HEK293 (cell line): ENCODE data around the gene MEMO1.

Experiments used
- CTCF ChIA-PET: fragments of 350-600 bp; formaldehyde crosslinking; extraction: SDS; loops from one replicate; lab custom pipeline; 2021; ENCODE audit warnings: antibody characterized with exemption; lab: Yijun Ruan, JAX
- POLR2A ChIA-PET: fragments of 300-600 bp; formaldehyde crosslinking; extraction: SDS; loops from one replicate; lab custom pipeline; 2020; ENCODE audit warnings: antibody characterized with exemption, inconsistent platforms; lab: Yijun Ruan, JAX
- H3K27ac ChIP-seq: fragments of 200-500 bp; sonication (Bioruptor generic); 2 replicates; pipeline ENCODE4 v1.5.1; 2014; ENCODE audit warnings: low read depth, low read length, control low read depth, inconsistent platforms; ENCODE audit errors: extremely low read depth
- H3K36me3 ChIP-seq, 2 experiments: fragments of 200-500 bp in 1 of 2; sonication (Bioruptor generic) in 1 of 2; 1 replicate in 1 of 2; 2 replicates in 1 of 2; pipeline ENCODE4 v1.5.1; 2014 to 2017; ENCODE audit warnings: inconsistent platforms in 2 of 2, low read length in 2 of 2; ENCODE audit not compliant: control insufficient read depth in 2 of 2, insufficient read depth in 1 of 2
- H3K4me1 ChIP-seq: fragments of 200-500 bp; sonication (Bioruptor generic); 2 replicates; pipeline ENCODE4 v1.5.1; 2014; ENCODE audit warnings: mild to moderate bottlenecking, low read length, inconsistent platforms; ENCODE audit not compliant: control insufficient read depth, insufficient read depth
- H3K4me3 ChIP-seq: 2 replicates; pipeline ENCODE4 v1.5.1; 2011; ENCODE audit warnings: low read depth, mild to moderate bottlenecking, control low read depth, low read length, moderate library complexity
- H3K9me3 ChIP-seq: fragments of 200-500 bp; sonication (Bioruptor generic); 2 replicates; pipeline ENCODE4 v1.5.1; 2014; ENCODE audit warnings: low read depth, low read length, inconsistent platforms; ENCODE audit not compliant: control insufficient read depth, insufficient read depth
- EGR2 ChIP-seq: fragments of 450-650 bp; formaldehyde crosslinking; IDR thresholded peaks from 2 replicates; pipeline ENCODE4 v1.5.1; 2016; ENCODE audit warnings: low read depth, missing biosample characterization, missing genetic modification characterization
- HOXD13 ChIP-seq: sonication (generic); formaldehyde crosslinking; IDR thresholded peaks from 2 replicates; pipeline ENCODE4 v1.8.0; 2022; ENCODE audit warnings: missing genetic modification reagents, borderline replicate concordance
- OSR2 ChIP-seq: fragments of 450-650 bp; formaldehyde crosslinking; IDR thresholded peaks from 2 replicates; pipeline ENCODE4 v1.5.1; 2016; ENCODE audit warnings: missing biosample characterization, missing genetic modification characterization
- PRDM1 ChIP-seq: fragments of 450-650 bp; formaldehyde crosslinking; IDR thresholded peaks from 2 replicates; pipeline ENCODE4; 2016; ENCODE audit warnings: missing biosample characterization, missing genetic modification characterization
- ZBTB7A ChIP-seq: fragments of 450-650 bp; formaldehyde crosslinking; IDR thresholded peaks from 2 replicates; pipeline ENCODE4 v1.5.1; 2016; ENCODE audit warnings: low read depth, missing biosample characterization, missing genetic modification characterization
- ZFHX2 ChIP-seq: fragments of 450-650 bp; formaldehyde crosslinking; conservative IDR thresholded peaks from 2 replicates; pipeline ENCODE4 v1.5.1; 2016; ENCODE audit warnings: missing biosample characterization, missing genetic modification characterization
- ZFP37 ChIP-seq: fragments of 450-650 bp; formaldehyde crosslinking; IDR thresholded peaks from 2 replicates; pipeline ENCODE4 v1.5.1; 2016; ENCODE audit warnings: missing biosample characterization, missing genetic modification characterization
- ZNF10 ChIP-seq: fragments of 450-650 bp; formaldehyde crosslinking; IDR thresholded peaks from 2 replicates; pipeline ENCODE4 v1.5.1; 2017; ENCODE audit warnings: missing biosample characterization, missing genetic modification characterization
- ZNF121 ChIP-seq: fragments of 450-650 bp; formaldehyde crosslinking; IDR thresholded peaks from 2 replicates; pipeline ENCODE4 v1.5.1; 2016; ENCODE audit warnings: missing biosample characterization, missing genetic modification characterization
- ZNF19 ChIP-seq: fragments of 450-650 bp; formaldehyde crosslinking; IDR thresholded peaks from 2 replicates; pipeline ENCODE4; 2016; ENCODE audit warnings: missing biosample characterization, missing genetic modification characterization, low read depth
- ZNF202 ChIP-seq: fragments of 450-650 bp; formaldehyde crosslinking; IDR thresholded peaks from 2 replicates; pipeline ENCODE4 v1.5.1; 2016; ENCODE audit warnings: missing biosample characterization, missing genetic modification characterization, borderline replicate concordance
- ZNF248 ChIP-seq: fragments of 450-650 bp; formaldehyde crosslinking; IDR thresholded peaks from 2 replicates; pipeline ENCODE4 v1.5.1; 2017; ENCODE audit warnings: missing biosample characterization, missing genetic modification characterization
- ZNF48 ChIP-seq: fragments of 450-650 bp; formaldehyde crosslinking; IDR thresholded peaks from 2 replicates; pipeline ENCODE4 v1.5.1; 2016; ENCODE audit warnings: missing biosample characterization, missing genetic modification characterization
- ZNF501 ChIP-seq: fragments of 450-650 bp; formaldehyde crosslinking; IDR thresholded peaks from 2 replicates; pipeline ENCODE4 v1.5.1; 2016; ENCODE audit warnings: missing biosample characterization, missing genetic modification characterization
- ZNF529 ChIP-seq: fragments of 450-650 bp; formaldehyde crosslinking; IDR thresholded peaks from 2 replicates; pipeline ENCODE4 v1.5.1; 2017; ENCODE audit warnings: missing genetic modification characterization, missing biosample characterization; ENCODE audit not compliant: insufficient replicate concordance
- ZNF548 ChIP-seq: fragments of 450-650 bp; formaldehyde crosslinking; IDR thresholded peaks from 2 replicates; pipeline ENCODE4 v1.5.1; 2016; ENCODE audit warnings: missing biosample characterization, missing genetic modification characterization
- ZNF560 ChIP-seq: fragments of 450-650 bp; formaldehyde crosslinking; IDR thresholded peaks from 2 replicates; pipeline ENCODE4 v1.5.1; 2017; ENCODE audit warnings: missing biosample characterization, missing genetic modification characterization, borderline replicate concordance
- ZNF629 ChIP-seq: fragments of 450-650 bp; formaldehyde crosslinking; IDR thresholded peaks from 2 replicates; pipeline ENCODE4 v1.5.1; 2017; ENCODE audit warnings: missing biosample characterization, missing genetic modification characterization
- ZNF677 ChIP-seq: fragments of 450-650 bp; IDR thresholded peaks from 2 replicates; pipeline ENCODE4 v1.5.0; 2018; ENCODE audit warnings: missing biosample characterization, mild to moderate bottlenecking, missing genetic modification characterization, moderate library complexity
- ZNF701 ChIP-seq: fragments of 450-650 bp; formaldehyde crosslinking; IDR thresholded peaks from 2 replicates; pipeline ENCODE4 v1.5.1; 2016; ENCODE audit warnings: missing biosample characterization, missing genetic modification characterization
- ZNF776 ChIP-seq: fragments of 450-650 bp; formaldehyde crosslinking; IDR thresholded peaks from 2 replicates; pipeline ENCODE4 v1.5.0; 2017; ENCODE audit warnings: missing biosample characterization, missing genetic modification characterization, borderline replicate concordance
- ZNF837 ChIP-seq: fragments of 450-650 bp; formaldehyde crosslinking; IDR thresholded peaks from 2 replicates; pipeline ENCODE4 v1.5.1; 2016; ENCODE audit warnings: missing biosample characterization, missing genetic modification characterization
- ZNF843 ChIP-seq: fragments of 450-650 bp; formaldehyde crosslinking; IDR thresholded peaks from 2 replicates; pipeline ENCODE4 v1.5.1; 2016; ENCODE audit warnings: missing biosample characterization, missing genetic modification characterization
- ZSCAN16 ChIP-seq: fragments of 450-650 bp; formaldehyde crosslinking; IDR thresholded peaks from 2 replicates; pipeline ENCODE4 v1.5.1; 2016; ENCODE audit warnings: missing biosample characterization, missing genetic modification characterization
- TF ChIP-seq, protein P1 (sequence below): fragments of 450-650 bp; IDR thresholded peaks from 2 replicates; pipeline ENCODE4 v1.5.1; 2018; ENCODE audit warnings: missing biosample characterization, mild to moderate bottlenecking, missing genetic modification characterization
- TF ChIP-seq, protein P2 (sequence below): fragments of 450-650 bp; formaldehyde crosslinking; IDR thresholded peaks from 2 replicates; pipeline ENCODE4 v1.5.1; 2016; ENCODE audit warnings: missing biosample characterization, missing genetic modification characterization
- TF ChIP-seq, protein P3 (sequence below): fragments of 450-650 bp; formaldehyde crosslinking; IDR thresholded peaks from 2 replicates; pipeline ENCODE4 v1.5.1; 2017; ENCODE audit warnings: missing biosample characterization, missing genetic modification characterization

The MEMO1 gene

DNA sequence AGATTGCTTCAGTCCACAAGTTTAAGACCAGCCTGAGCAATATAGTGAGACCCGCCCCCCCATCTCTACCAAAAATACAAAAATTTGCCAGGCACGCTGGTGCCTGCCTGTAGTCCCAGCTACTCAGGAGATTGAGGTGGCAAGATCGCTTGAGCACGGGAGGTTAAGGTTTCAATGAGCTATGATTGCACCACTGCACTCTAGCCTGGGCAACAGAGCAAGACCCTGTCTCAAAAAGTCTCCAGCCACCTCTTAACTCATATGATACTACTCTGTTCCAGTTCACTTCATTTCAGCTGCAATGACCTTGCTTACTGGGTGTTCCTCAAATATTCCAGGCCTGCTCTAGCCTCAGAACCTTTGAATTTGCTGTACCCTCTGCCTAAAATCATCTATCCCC is 11.4 kb downstream of the MEMO1 start:
- Histone ChIP-seq H3K27ac (no peak overlapping the region), H3K4me1 (no peaks in the 10 kb centered on the region), H3K4me3 (no peak overlapping the region), H3K9me3 (no peaks in the 10 kb centered on the region), H3K36me3 (no peaks in the 10 kb centered on the region; a peak in 1 of 3 replicates)
- ChIA-PET CTCF (no interaction called here), POLR2A (interaction anchor here (2.2 kb wide), 1 partner anchor 40 kb away, joined by 6 read pairs; the partner anchor contains the start of gene DPY30)
- 0 out of 2 replicates have a peak, but pooled peaks have one; percentile 12 for TF ChIP-seq ZNF121 (tag by site-specific recombination)
- TF ChIP-seq HOXD13 (CRISPR knock-in tag) = no peak
- no peak for TF ChIP-seq ZSCAN16 (tag by site-specific recombination)

DNA sequence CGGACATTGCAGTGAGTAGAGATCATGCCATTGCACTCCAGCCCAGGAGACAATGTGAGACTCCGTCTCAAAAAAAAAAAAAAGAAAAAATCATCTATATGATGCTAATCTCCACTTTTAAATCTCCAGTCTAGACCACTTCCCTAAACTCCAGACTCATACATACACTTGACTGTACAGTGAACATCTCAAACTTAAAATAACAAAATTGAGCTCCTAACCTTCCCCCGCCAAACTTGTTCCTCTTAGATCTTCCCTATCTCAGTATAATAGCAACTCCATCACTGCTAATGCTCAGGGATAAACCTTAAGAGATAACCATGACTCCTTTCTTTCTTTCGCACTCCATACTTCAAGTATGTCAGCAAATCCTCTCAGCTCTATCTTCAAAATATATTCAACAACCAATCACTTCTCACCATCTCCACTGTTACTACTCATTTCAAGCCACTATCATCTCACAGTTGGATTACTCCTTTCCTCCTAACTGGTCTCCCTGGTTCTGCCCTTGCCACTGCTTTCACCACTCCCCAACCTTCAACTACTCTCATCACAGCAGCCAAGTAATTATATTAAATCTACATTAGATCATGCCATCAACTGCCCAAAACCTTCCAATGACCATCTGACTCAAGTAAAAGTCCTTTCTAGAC is 12.0 kb downstream of the MEMO1 start:
- TF ChIP-seq HOXD13 (CRISPR knock-in tag) (no peak), ZNF19 (tag by site-specific recombination) (no peak), ZNF677 (tag by site-specific recombination) (no peak), ZNF843 (no peak), ZNF48 (tag by site-specific recombination) (no peak), ZBTB7A (tag by site-specific recombination) (no peak), ZFP37 (tag by site-specific recombination) (no peak), ZNF202 (tag by site-specific recombination) (no peak), ZNF837 (no peak), ZNF629 (tag by site-specific recombination) (no peak), ZNF501 (tag by site-specific recombination) (no peak)
- TF ChIP-seq, protein P1, sequence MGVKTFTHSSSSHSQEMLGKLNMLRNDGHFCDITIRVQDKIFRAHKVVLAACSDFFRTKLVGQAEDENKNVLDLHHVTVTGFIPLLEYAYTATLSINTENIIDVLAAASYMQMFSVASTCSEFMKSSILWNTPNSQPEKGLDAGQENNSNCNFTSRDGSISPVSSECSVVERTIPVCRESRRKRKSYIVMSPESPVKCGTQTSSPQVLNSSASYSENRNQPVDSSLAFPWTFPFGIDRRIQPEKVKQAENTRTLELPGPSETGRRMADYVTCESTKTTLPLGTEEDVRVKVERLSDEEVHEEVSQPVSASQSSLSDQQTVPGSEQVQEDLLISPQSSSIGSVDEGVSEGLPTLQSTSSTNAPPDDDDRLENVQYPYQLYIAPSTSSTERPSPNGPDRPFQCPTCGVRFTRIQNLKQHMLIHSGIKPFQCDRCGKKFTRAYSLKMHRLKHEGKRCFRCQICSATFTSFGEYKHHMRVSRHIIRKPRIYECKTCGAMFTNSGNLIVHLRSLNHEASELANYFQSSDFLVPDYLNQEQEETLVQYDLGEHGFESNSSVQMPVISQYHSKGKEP (tag by site-specific recombination) = no peak
- TF ChIP-seq, protein P2, sequence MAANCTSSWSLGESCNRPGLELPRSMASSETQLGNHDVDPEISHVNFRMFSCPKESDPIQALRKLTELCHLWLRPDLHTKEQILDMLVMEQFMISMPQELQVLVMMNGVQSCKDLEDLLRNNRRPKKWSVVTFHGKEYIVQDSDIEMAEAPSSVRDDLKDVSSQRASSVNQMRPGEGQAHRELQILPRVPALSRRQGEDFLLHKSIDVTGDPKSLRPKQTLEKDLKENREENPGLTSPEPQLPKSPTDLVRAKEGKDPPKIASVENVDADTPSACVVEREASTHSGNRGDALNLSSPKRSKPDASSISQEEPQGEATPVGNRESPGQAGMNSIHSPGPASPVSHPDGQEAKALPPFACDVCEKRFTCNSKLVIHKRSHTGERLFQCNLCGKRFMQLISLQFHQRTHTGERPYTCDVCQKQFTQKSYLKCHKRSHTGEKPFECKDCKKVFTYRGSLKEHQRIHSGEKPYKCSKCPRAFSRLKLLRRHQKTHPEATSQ (tag by site-specific recombination) = no peak
- TF ChIP-seq, all 188 proteins: peak for 0
- CTCF ChIA-PET = interaction anchor here (0.6 kb wide), 1 partner anchor 665 kb away, joined by 3 read pairs; no protein-coding TSS in a partner anchor
- Histone ChIP-seq H3K27ac (no peak overlapping the region), H3K4me3 (no peak overlapping the region), H3K4me1 (no peaks in the 10 kb centered on the region), H3K36me3 (no peaks in the 10 kb centered on the region), H3K9me3 (no peaks in the 10 kb centered on the region)
- POLR2A ChIA-PET = interaction anchor here (1.3 to 2.2 kb wide), 2 partner anchors 41 to 167 kb away, joined by 4 to 6 read pairs; partner anchors contain the start of genes DPY30 and SLC30A6

DNA sequence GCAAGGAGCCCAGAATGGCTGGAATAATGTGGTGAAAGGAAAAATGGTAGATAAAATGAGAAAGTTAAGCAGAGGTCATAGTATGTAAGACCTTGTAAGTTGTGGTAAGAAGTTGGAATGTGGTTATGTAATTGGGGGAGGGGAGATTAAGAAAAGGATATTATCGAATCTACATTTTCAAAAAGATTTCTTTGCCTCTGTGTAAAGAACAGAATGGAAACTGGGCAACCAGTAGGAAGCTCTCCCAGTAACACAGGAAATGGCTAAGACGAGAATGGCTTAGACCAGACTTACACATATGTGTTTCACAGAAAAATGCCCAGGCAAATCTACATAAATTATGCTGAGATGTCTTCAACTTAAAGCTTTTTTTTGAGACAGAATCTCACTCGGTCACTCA is 13.2 kb downstream of the MEMO1 start:
- H3K9me3 ChIP-seq = no peaks in the 10 kb centered on the region
- POLR2A ChIA-PET = interaction anchor here (1.2 to 2.2 kb wide), 3 partner anchors 11 to 168 kb away, joined by 3 to 6 read pairs (median 4); partner anchors contain the start of genes DPY30 and SLC30A6
- no peak overlapping the region for H3K27ac ChIP-seq
- no peak overlapping the region for H3K4me3 ChIP-seq
- TF ChIP-seq ZNF843 (no peak), ZNF701 (tag by site-specific recombination) (no peak), ZNF248 (tag by site-specific recombination) (no peak), ZNF10 (tag by site-specific recombination) (no peak), ZFHX2 (tag by site-specific recombination) (no peak), ZNF548 (tag by site-specific recombination) (no peak), ZNF529 (tag by site-specific recombination) (no peak), ZNF560 (no peak), PRDM1 (no peak), OSR2 (no peak), EGR2 (no peak), ZNF776 (tag by site-specific recombination) (no peak)
- TF ChIP-seq, protein P3, sequence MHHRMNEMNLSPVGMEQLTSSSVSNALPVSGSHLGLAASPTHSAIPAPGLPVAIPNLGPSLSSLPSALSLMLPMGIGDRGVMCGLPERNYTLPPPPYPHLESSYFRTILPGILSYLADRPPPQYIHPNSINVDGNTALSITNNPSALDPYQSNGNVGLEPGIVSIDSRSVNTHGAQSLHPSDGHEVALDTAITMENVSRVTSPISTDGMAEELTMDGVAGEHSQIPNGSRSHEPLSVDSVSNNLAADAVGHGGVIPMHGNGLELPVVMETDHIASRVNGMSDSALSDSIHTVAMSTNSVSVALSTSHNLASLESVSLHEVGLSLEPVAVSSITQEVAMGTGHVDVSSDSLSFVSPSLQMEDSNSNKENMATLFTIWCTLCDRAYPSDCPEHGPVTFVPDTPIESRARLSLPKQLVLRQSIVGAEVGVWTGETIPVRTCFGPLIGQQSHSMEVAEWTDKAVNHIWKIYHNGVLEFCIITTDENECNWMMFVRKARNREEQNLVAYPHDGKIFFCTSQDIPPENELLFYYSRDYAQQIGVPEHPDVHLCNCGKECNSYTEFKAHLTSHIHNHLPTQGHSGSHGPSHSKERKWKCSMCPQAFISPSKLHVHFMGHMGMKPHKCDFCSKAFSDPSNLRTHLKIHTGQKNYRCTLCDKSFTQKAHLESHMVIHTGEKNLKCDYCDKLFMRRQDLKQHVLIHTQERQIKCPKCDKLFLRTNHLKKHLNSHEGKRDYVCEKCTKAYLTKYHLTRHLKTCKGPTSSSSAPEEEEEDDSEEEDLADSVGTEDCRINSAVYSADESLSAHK = no peak
- H3K4me1 ChIP-seq = no peaks in the 10 kb centered on the region
- no peaks in the 10 kb centered on the region for H3K36me3 ChIP-seq
- CTCF ChIA-PET = interaction anchor here (0.5 kb wide), 2 partner anchors 89 to 161 kb away, joined by 3 to 6 read pairs; no protein-coding TSS in a partner anchor
